ENCODE data around the gene TRAK1.

TRAK1 gene

DNA sequence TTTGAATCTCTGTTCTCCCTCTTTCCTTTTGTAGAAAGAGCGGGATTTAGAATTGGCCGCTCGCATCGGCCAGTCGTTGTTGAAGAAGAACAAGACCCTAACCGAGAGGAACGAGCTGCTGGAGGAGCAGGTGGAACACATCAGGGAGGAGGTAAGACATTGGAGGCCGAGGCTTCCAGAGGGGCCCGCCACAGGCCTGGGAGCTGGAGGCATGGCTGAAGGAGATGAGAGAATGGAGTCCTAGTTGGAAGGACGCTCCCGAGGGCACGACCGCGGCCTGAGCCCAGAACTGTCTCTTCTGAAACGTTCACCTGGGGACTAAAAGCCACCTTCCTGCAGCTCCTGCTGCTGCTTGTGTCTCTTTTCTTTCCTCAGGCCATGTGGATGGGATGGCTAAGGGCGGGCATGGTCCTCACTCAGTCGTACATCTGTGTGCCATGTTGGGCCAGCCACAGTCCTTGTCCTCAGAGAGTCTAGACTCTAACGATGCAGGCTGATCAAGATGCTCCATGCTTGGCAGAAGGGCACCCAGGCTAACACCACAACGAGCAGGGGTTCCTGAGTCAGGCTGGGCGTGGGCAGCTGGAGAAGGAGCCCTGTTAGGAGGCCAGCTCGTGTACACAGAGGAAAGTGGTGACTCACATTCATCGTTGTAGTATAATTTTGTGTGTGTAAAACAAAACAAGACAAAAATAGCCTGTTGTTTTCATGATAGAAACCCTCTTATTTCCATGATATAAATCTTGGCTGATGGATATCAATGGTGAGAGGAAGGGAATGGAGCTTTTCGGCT lies 93.7 kb downstream of the TRAK1 start:
- in situ Hi-C loops (cut with HindIII; ENCODE audit: low pct_ligation_motif_present, low sequenced_read_pairs), result no loop called here
- Histone ChIP-seq H3K27me3 (replicated peaks) (no peaks in the 10 kb centered on the region), H3K4me3 (ENCODE audit: low read depth, low read length) (no peak overlapping the region), H3K27ac (no peak overlapping the region), H3K36me3 (replicated peaks) (peaks cover 5% of the 10 kb centered on the region)
- TF ChIP-seq, protein P1, sequence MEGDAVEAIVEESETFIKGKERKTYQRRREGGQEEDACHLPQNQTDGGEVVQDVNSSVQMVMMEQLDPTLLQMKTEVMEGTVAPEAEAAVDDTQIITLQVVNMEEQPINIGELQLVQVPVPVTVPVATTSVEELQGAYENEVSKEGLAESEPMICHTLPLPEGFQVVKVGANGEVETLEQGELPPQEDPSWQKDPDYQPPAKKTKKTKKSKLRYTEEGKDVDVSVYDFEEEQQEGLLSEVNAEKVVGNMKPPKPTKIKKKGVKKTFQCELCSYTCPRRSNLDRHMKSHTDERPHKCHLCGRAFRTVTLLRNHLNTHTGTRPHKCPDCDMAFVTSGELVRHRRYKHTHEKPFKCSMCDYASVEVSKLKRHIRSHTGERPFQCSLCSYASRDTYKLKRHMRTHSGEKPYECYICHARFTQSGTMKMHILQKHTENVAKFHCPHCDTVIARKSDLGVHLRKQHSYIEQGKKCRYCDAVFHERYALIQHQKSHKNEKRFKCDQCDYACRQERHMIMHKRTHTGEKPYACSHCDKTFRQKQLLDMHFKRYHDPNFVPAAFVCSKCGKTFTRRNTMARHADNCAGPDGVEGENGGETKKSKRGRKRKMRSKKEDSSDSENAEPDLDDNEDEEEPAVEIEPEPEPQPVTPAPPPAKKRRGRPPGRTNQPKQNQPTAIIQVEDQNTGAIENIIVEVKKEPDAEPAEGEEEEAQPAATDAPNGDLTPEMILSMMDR (IDR thresholded peaks at IDR 0.05; ENCODE audit: low read depth, low read length, missing control alignments), result no peak
- DNase-seq, result no peak

DNA sequence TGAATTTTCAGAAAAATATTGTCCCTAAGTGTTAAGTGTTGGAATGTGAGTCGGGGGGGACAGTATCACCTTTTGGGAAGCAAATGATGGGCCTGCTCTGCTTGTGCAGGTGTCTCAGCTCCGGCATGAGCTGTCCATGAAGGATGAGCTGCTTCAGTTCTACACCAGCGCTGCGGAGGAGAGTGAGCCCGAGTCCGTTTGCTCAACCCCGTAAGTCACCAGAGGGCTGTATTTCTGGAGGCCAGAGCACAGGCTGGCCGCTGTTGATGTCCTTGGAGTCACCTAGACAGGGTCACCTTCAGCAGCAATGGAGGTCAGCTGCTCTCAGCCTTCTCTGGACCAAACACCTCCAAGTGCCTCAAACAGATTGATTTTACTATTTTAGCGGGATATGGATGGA lies 96.8 kb downstream of the TRAK1 start:
- H3K36me3 ChIP-seq (replicated peaks), result peaks cover 5% of the 10 kb centered on the region
- no peak overlapping the region for H3K27ac ChIP-seq
- TF ChIP-seq, protein P1 (IDR thresholded peaks at IDR 0.05; ENCODE audit: low read depth, low read length, missing control alignments), result no peak
- H3K27me3 ChIP-seq (replicated peaks), result no peaks in the 10 kb centered on the region
- in situ Hi-C loops (cut with HindIII; ENCODE audit: low pct_ligation_motif_present, low sequenced_read_pairs), result no loop called here
- DNase-seq, result no peak
- H3K4me3 ChIP-seq (ENCODE audit: low read depth, low read length), result no peak overlapping the region

DNA sequence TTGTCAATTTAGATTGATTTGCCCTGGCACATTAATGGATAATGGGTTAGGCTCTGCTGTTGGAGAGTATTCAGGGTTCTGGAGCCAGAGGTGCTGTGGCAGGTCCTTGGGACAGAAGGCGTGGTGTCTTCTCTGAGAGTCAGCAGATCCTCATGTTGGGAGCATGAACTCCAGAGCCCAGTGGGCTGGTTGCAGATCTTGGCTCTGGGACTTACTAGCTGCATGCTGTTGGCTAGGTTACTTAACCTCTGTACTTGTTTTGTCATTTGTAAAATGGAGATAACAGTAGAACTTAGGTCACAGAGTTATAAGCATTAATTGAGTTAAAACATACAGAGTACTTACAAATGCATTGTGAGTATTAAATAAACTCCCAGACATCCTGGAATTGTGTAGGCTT lies 97.2 kb downstream of the TRAK1 start:
- Histone ChIP-seq H3K4me3 (ENCODE audit: low read depth, low read length) (no peak overlapping the region), H3K27me3 (replicated peaks) (no peaks in the 10 kb centered on the region), H3K27ac (no peak overlapping the region), H3K36me3 (replicated peaks) (peaks cover 5% of the 10 kb centered on the region)
- no peak for DNase-seq
- TF ChIP-seq, protein P1 (IDR thresholded peaks at IDR 0.05; ENCODE audit: low read depth, low read length, missing control alignments), result no peak
- in situ Hi-C loops (cut with HindIII; ENCODE audit: low pct_ligation_motif_present, low sequenced_read_pairs), result no loop called here

DNA sequence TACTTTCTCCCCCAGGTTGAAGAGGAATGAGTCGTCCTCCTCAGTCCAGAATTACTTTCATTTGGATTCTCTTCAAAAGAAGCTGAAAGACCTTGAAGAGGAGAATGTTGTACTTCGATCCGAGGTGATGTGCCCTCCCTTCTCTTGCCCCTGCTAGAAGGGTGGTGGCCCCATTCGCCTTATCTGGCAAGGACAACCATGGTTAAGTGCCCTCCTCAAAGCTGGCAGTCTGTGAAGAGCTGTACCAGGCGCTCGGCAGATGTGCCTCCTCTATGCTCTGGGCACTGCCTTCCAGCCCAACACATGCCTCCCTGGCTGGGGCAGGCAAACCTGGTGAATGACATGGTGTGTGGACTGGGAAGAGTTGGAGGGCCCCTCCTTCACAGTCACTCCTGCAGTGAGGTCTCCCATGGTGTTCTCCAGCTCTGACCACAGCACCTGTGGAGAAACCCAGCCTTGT lies 97.9 kb downstream of the TRAK1 start:
- Histone ChIP-seq H3K4me3 (ENCODE audit: low read depth, low read length) (no peak overlapping the region), H3K27ac (no peak overlapping the region), H3K27me3 (replicated peaks) (no peaks in the 10 kb centered on the region), H3K36me3 (replicated peaks) (peaks cover 6% of the 10 kb centered on the region)
- DNase-seq, result no peak
- TF ChIP-seq, protein P1 (IDR thresholded peaks at IDR 0.05; ENCODE audit: low read depth, low read length, missing control alignments), result no peak
- in situ Hi-C loops (cut with HindIII; ENCODE audit: low pct_ligation_motif_present, low sequenced_read_pairs), result no loop called here

DNA sequence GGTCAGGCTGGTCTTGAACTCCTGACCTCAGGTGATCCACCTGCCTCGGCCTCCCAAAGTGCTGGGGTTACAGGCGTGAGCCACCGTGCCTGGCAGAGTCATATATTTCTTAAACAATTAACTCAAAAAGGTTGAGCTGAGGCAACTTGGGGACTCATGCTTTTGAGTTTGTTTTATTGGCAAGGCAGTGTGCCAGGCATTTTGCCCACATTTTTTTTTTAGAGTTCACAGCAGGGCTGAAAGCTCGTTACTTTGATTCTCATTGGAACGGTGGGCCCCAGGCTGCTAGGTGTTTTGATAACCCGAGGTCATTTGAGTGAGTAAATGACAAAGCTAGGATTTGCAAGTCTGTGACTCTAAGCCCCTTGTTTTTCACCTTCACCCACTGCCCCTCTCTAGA lies 98.6 kb downstream of the TRAK1 start:
- in situ Hi-C loops (cut with HindIII; ENCODE audit: low pct_ligation_motif_present, low sequenced_read_pairs), result no loop called here
- Histone ChIP-seq H3K27me3 (replicated peaks) (no peaks in the 10 kb centered on the region), H3K4me3 (ENCODE audit: low read depth, low read length) (no peak overlapping the region), H3K36me3 (replicated peaks) (peaks cover 7% of the 10 kb centered on the region), H3K27ac (no peak overlapping the region)
- DNase-seq, result no peak
- TF ChIP-seq, protein P1 (IDR thresholded peaks at IDR 0.05; ENCODE audit: low read depth, low read length, missing control alignments), result no peak
